Esophagus muscularis mucosa (tissue), 4 donors: ENCODE data around the gene C14orf180. TPM values are rescaled to one million over a fixed set of nuclear protein-coding genes. Genes with fewer than 3 reads are reported as not detected.

Experiments used
- DNase-seq: peaks from one replicate; pipeline ENCODE4 v3.0.0-alpha.2; 2017; ENCODE audit errors: extremely low spot score
- H3K27ac ChIP-seq, 4 donors: fragments of 200-600 bp; sonication (generic); replicated peaks in 1 of 4; 1 replicate in 3 of 4; 2 replicates in 1 of 4; pipeline ENCODE4 v1.5.1; 2016 to 2019; ENCODE audit warnings: mild to moderate bottlenecking in 1 of 4
- H3K27me3 ChIP-seq, 4 donors: fragments of 200-600 bp; sonication (generic); one replicate each; pipeline versions ENCODE4 v1.5.1 to v1.6.0; 2016 to 2019
- H3K36me3 ChIP-seq, 4 donors: fragments of 200-600 bp; sonication (generic); one replicate each; pipeline ENCODE4 v1.5.1; 2016 to 2019
- H3K4me1 ChIP-seq, 4 donors: fragments of 200-600 bp; sonication (generic); one replicate each; pipeline ENCODE4 v1.5.1; 2016 to 2019
- H3K4me3 ChIP-seq, 4 donors: fragments of 200-600 bp; sonication (generic); 1 replicate in 2 of 4; 2 replicates in 2 of 4; pipeline ENCODE4 v1.5.1; 2016 to 2019; ENCODE audit warnings: mild to moderate bottlenecking in 4 of 4, moderate library complexity in 1 of 4
- H3K9me3 ChIP-seq, 4 donors: fragments of 200-600 bp; sonication (generic); 1 replicate in 3 of 4; 2 replicates in 1 of 4; pipeline ENCODE4 v1.5.1; 2016 to 2019
- EP300 ChIP-seq: sonication (generic); formaldehyde crosslinking; IDR thresholded peaks from one replicate; pipeline ENCODE4 v1.6.1; 2017; ENCODE audit warnings: antibody characterized with exemption
- POLR2A ChIP-seq: fragments of 450-650 bp; IDR thresholded peaks from one replicate; pipeline ENCODE4 v1.6.1; 2017; ENCODE audit warnings: antibody characterized with exemption, moderate library complexity, mild to moderate bottlenecking, low read depth
- POLR2AphosphoS5 ChIP-seq, 2 donors: sonication (generic); formaldehyde crosslinking; IDR thresholded peaks; one replicate each; pipeline ENCODE4 v1.6.1; 2017; ENCODE audit warnings: antibody characterized with exemption in 2 of 2
- WGBS: methylation state at CpG from one replicate; pipeline ENCODE4 v1.1.5; 2018; 5-methylcytosine and 5-hydroxymethylcytosine counted together
- intact Hi-C: fragments of 100-400 bp; cut with DNase I; formaldehyde crosslinking; loops from one replicate; pipeline ENCODE4 v1.15.1; 2023
- total RNA-seq, 4 donors: library from RNA; depleted of rRNA; stranded (reverse); fragments of >200 nt; gene quantifications; one replicate each; pipeline versions ENCODE4 v1.1.0 to v1.2.1, GENCODE V29; 2016
- TF ChIP-seq, protein P1 (sequence below), 3 experiments: fragments of 200-600 bp in 2 of 3; fragments of 450-650 bp in 1 of 3; sonication (generic) in 2 of 3; IDR thresholded peaks; one replicate each; pipeline ENCODE4 v1.5.1; 2017 to 2019; ENCODE audit warnings: antibody characterized with exemption in 3 of 3, mild to moderate bottlenecking in 2 of 3, moderate library complexity in 1 of 3

The C14orf180 gene
- total RNA-seq, result under 1 TPM in 1 of 4 donors, not detected in 3; 0.42 TPM

DNA sequence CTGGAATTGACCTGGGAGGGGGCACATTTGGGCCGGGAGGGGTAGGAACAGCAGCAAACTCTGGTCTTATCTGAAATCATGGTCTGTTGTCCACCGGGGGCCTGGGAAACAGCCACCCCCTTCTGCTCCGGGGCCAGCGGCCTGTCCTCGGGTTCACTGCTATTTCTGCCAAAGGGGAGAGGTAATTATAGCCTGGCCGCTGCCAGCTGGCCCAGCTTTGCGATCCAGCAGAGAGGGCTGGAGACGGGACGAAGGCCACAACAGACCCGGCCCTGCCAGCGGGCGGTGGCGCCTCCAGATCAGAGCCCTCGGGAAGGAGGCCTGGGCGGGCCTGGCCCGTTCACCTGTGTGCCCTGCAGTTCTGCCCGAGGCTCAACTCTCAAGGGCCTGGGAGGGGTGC is at the start of gene C14orf180:
Gene C14orf180, plus strand, starts transcription at position 258 of the 400 bp plus-strand sequence. CDS start 6,667 bp downstream, outside the sequence.
- H3K27ac ChIP-seq, result no peak within 1 kb of the TSS
- peaks cover 23 to 40% (median 32%) of the 10 kb centered on the region in 4 donors for H3K4me1 ChIP-seq
- H3K4me3 ChIP-seq, result no peak within 1 kb of the TSS
- intact Hi-C loops, result no loop called here
- no peaks in the 10 kb centered on the region for H3K36me3 ChIP-seq
- TF ChIP-seq POLR2AphosphoS5 (IDR thresholded peaks at IDR 0.05) (no peak), POLR2A (no peak), EP300 (no peak)
- TF ChIP-seq, protein P1, sequence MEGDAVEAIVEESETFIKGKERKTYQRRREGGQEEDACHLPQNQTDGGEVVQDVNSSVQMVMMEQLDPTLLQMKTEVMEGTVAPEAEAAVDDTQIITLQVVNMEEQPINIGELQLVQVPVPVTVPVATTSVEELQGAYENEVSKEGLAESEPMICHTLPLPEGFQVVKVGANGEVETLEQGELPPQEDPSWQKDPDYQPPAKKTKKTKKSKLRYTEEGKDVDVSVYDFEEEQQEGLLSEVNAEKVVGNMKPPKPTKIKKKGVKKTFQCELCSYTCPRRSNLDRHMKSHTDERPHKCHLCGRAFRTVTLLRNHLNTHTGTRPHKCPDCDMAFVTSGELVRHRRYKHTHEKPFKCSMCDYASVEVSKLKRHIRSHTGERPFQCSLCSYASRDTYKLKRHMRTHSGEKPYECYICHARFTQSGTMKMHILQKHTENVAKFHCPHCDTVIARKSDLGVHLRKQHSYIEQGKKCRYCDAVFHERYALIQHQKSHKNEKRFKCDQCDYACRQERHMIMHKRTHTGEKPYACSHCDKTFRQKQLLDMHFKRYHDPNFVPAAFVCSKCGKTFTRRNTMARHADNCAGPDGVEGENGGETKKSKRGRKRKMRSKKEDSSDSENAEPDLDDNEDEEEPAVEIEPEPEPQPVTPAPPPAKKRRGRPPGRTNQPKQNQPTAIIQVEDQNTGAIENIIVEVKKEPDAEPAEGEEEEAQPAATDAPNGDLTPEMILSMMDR (IDR thresholded peaks at IDR 0.05), result no peak
- H3K27me3 ChIP-seq, result peaks cover 0 to 67% (median 0%) of the 10 kb centered on the region in 4 donors
- H3K9me3 ChIP-seq, result no peaks in the 10 kb centered on the region
- DNase-seq, result no peak
- WGBS, result 75% methylated on average over 13 of the region's 17 CpGs

DNA sequence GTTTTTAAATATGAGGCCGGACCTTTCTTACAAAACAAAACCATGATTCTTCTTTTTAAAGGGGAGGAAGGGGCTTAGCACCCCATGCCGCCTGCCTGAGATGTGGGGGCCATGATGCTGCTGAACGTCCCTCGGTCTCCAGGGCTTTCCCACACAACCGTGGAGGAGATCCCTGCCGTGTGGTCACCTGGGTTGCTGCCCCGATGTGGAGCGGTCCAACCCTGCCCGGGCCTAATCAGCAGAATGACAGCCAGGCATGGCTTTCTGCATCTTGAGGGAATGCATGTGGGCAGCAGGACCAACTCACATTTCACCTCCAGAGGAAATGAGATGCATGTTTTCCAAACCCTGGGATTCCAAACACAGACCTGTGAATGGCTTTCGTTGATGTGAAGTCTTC is 48.9 kb upstream of the C14orf180 start:
- intact Hi-C loops, result no loop called here
- Histone ChIP-seq H3K27me3 (peaks cover 0 to 12% (median 0%) of the 10 kb centered on the region in 4 donors), H3K27ac (no peak overlapping the region), H3K36me3 (no peaks in the 10 kb centered on the region), H3K4me3 (no peak overlapping the region), H3K9me3 (peaks cover 0 to 24% (median 7%) of the 10 kb centered on the region in 4 donors), H3K4me1 (no peaks in the 10 kb centered on the region)
- no peak for DNase-seq
- WGBS, result 80% methylated on average over 8 of the region's 10 CpGs
- TF ChIP-seq POLR2A (no peak), POLR2AphosphoS5 (IDR thresholded peaks at IDR 0.05) (no peak), EP300 (no peak)
- TF ChIP-seq, protein P1 (IDR thresholded peaks at IDR 0.05), result no peak

DNA sequence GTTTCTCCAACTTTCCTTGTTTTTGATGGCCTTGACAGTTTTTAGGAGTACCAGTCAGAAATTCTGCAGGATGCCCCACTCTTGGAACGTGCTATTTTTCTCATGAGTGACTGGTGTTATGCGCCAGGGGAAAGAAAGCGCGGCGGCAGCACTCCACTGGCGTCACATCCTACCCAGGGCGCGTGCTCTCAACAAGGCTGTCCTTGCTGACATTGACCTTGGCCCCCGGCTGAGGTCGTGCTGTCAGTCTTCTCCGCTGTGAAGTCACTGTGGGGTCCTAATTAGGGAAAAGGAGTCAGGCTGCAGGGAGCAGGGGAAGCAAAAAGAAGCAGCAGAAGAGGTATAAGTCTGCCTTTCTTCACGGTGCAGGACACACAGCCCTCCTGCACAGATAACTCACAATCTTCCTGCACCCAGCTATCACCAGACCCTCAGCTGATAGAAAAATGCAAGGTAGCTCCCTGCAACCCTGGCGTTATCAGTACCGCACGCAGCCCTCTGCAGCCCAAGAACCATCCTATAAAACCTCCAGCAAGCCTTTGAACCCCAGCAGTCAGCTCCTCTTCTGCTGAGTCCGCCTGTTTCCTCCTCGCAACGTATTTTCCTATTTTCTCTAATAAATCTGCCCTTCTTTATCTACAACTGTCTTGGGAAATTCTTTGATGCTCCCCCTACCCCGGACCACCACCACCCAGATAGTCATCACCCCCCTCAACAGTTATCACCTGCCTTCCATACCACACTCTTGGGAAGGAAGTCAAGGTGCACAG is 48.0 kb upstream of the C14orf180 start:
- DNase-seq, result no peak
- no peaks in the 10 kb centered on the region for H3K36me3 ChIP-seq
- intact Hi-C loops, result no loop called here

DNA sequence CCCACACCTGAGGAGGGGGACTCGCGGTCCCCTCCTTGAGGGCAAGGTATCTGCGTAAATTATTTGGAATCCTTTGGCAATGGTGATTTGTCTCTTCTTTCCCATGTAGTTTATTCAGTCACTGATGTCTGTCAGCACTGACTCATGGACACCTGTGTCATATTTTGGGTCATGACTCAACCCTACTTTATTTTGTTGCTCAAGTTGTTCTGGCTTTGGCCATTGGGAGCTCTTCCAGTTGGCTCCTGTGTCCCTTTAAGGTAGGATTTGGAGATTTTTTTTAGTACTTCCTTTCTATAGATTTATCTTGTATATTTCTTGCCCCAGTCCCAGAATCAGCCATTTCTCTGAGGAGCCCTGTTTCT is 47.4 kb upstream of the C14orf180 start:
- Histone ChIP-seq H3K36me3 (no peaks in the 10 kb centered on the region), H3K27me3 (peaks cover 0 to 18% (median 0%) of the 10 kb centered on the region in 4 donors), H3K27ac (no peak overlapping the region), H3K9me3 (peaks cover 0 to 22% (median 7%) of the 10 kb centered on the region in 4 donors), H3K4me1 (no peaks in the 10 kb centered on the region), H3K4me3 (no peak overlapping the region)
- TF ChIP-seq POLR2AphosphoS5 (IDR thresholded peaks at IDR 0.05) (no peak), EP300 (no peak), POLR2A (no peak)
- TF ChIP-seq, protein P1 (IDR thresholded peaks at IDR 0.05), result no peak
- intact Hi-C loops, result no loop called here
- DNase-seq, result no peak
- WGBS, result 97% methylated on average over 3 of the region's 3 CpGs

More for the DNA sequence above, 48.0 kb upstream of the C14orf180 start:
- 77% methylated on average over 19 of the region's 19 CpGs for WGBS
- peaks cover 0 to 13% (median 0%) of the 10 kb centered on the region in 4 donors for H3K27me3 ChIP-seq
- peaks cover 0 to 22% (median 7%) of the 10 kb centered on the region in 4 donors for H3K9me3 ChIP-seq
- H3K27ac ChIP-seq, result no peak overlapping the region
- no peak for TF ChIP-seq POLR2AphosphoS5 (IDR thresholded peaks at IDR 0.05)
- TF ChIP-seq POLR2A, result no peak
- TF ChIP-seq EP300, result no peak
- TF ChIP-seq, protein P1 (IDR thresholded peaks at IDR 0.05), result no peak
- no peak overlapping the region for H3K4me3 ChIP-seq
- no peaks in the 10 kb centered on the region for H3K4me1 ChIP-seq
